ENCODE data around the gene USP13.

DNA sequence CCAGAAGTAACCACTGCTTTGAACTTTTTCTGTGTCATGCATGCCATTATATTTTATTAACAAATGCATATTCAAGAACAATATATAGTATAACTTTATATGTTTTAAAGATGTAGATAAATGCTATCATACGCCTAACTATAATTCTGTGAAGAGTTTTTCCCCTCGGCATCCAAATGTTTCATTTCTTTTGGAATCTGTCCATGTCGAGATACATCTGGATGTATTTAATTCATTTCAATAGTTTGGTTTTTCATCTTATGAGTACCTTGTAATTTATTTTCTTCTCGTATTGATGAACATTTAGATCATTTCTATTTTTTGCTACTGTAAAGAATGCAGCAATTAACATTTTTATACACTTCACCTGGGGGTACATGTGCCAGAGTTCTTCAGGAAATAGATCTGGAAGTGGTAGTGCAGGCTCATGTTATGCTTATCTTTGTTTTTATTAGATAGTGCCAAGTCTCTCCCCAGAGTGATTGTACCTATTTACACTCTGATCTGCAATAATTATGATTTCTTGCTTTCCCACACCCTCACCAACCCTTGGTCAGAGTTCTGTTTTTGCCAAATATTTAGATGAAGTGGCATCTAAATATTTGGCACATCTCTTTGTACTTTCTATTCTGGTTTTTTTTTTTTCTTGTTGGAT lies 29.7 kb downstream of the USP13 start:
- TF ChIP-seq, protein P1, sequence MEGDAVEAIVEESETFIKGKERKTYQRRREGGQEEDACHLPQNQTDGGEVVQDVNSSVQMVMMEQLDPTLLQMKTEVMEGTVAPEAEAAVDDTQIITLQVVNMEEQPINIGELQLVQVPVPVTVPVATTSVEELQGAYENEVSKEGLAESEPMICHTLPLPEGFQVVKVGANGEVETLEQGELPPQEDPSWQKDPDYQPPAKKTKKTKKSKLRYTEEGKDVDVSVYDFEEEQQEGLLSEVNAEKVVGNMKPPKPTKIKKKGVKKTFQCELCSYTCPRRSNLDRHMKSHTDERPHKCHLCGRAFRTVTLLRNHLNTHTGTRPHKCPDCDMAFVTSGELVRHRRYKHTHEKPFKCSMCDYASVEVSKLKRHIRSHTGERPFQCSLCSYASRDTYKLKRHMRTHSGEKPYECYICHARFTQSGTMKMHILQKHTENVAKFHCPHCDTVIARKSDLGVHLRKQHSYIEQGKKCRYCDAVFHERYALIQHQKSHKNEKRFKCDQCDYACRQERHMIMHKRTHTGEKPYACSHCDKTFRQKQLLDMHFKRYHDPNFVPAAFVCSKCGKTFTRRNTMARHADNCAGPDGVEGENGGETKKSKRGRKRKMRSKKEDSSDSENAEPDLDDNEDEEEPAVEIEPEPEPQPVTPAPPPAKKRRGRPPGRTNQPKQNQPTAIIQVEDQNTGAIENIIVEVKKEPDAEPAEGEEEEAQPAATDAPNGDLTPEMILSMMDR (IDR thresholded peaks at IDR 0.05), result no peak
- TF ChIP-seq POLR2A (IDR thresholded peaks at IDR 0.05) (no peak), EP300 (IDR thresholded peaks at IDR 0.05) (no peak)

All from gastroesophageal sphincter (tissue), 3 donors.